ENCODE results near the gene PAXX. TPM values are rescaled to one million over a fixed set of nuclear protein-coding genes. Genes with fewer than 3 reads are reported as not detected.

The PAXX gene, protein sequence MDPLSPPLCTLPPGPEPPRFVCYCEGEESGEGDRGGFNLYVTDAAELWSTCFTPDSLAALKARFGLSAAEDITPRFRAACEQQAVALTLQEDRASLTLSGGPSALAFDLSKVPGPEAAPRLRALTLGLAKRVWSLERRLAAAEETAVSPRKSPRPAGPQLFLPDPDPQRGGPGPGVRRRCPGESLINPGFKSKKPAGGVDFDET
- total RNA-seq: 10 to 100 TPM; 15.1 to 20.6 TPM

DNA sequence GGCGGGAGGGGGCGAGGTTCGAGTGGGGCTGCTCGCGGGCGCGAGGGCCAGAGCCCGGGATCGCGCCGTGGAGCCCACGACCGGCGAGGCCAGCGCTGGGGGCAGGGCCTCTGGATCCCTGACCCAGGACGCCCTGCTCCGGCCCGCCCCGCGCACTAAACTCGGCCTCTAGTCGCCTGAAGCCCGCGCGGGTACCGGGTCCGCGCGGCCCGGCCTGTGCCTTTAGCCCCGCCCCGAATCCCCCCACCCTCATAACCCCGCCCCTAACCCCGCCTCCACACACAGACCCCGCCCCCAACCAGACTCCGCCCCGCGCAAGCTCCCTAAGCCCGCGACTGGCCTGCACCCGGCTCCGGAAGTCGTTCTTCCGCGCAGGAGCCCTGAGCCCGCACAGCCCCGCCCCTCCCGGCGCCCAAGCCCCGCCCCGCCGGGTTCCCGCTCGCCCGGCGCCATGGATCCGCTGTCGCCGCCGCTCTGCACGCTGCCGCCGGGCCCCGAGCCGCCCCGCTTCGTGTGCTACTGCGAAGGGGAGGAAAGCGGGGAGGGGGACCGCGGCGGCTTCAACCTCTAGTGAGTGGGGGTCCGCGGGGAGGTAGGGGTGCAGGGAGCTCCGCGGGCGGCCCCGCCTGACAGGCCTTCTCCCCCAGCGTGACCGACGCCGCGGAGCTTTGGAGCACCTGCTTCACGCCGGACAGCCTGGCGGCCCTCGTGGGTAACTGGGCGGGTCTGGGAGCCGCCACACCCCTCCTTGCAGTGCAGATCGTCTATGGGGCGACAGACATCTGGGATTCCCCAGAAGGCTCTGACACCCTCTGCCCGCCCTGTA lies at the start of gene PAXX:
Gene PAXX (plus strand): TSS at position 430 of the 826 bp plus-strand sequence. CDS start 22 bp downstream, at position 452.

DNA sequence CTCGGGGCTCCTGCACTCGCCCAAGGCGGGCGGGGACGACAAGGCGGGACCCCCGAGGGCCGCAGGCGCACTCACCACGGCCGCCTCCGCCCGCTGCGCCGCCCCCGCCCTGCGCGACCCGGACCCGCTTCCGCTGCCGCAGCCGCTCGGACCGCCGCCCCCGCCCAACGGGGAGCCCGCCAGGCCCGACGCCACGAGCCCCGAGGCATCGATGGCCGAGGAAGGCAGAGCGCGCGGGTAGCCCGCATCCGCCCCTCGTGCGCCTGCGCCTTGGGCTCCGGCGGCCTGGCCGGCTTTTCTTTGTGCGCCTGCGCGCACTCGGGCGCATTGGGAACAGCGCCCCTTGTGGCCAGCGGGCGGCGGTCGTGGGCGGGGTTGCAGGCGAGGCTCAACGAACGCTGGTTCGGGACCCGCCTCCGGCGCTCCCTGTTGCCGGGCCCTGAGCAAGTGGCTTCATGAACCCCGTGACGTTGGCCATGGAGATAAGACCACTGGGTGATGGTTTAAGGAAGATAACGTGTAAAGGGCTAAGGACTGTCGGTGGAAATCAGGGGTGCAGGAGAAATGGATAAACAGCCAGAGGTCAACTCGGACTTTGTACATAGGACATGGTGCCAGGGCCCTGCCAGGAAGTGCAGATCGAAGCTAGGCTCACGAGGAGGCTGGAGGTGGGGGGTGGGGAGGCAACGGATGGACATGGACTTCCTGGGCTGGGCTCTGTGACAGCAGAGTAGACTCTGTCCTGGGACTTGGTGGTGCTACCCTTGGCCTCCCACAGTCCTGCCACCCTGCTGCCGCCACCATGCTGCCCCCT lies 47.5 kb upstream of the PAXX start, which contains the start of the genes C8G and FBXW5:
Gene C8G (plus strand): TSS at position 725 of the 814 bp plus-strand sequence. CDS start 78 bp downstream, at position 803.
Gene FBXW5 (minus strand): TSS at position 220 of the 814 bp plus-strand sequence. CDS start 655 bp downstream, outside the sequence.

DNA sequence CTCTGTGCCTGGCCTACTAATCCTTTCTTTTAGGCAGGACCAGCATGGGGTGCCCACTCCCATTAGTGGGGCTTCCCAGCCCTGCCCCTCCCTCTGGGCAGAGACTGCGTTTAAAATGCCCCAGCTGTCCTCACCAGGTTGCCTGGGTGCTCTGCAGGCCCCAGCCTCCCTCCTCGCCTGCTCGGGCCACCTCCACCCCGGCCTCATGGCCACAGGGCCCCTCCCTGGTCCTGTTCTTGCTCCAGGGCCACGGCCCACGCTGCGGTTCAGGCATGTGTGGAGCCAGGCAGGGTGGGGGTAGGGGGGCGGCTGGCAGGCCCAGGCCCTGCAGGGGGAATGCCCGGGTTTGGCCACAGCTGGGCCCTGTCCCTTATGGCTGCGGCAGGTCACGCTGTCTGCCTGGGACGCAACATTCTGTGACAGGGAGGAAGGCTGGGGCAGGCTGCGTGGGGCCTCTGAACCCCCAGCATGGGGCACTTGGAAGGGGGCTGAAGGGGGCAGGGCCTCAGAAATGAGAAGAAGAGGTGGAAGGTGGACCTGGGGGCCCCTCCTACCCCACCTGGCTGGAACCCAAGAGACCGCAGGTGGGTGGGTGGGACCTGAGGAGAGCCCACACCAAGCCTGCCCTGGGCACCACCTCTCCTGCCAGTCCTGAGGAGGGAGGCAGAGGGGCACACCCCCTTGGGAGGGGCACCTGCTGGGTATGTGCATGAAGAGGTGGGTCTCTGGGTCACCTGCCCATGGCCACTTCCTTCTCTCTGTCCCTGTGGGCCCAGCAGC lies 40.5 kb upstream of the PAXX start, which contains the start of gene LCN12:
Gene LCN12 (plus strand): TSS at position 733 of the 780 bp plus-strand sequence. CDS start 55 bp downstream, outside the sequence.

DNA sequence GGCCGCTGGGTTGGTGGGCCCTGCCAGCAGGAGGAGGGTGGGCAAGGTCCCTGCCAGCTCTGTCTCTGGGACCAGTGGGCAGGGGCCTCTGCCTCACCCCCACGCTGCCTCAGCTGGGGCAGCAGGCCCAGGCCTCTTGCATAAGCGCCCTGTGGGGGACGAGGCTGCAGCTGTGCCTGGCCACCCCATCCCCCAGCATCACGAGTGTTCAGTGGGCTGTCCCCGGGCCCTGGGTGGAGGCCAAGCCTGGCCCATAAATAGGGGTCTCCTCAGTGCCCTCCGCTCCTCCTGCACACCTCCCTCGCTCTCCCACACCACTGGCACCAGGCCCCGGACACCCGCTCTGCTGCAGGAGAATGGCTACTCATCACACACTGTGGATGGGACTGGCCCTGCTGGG lies 15.0 kb upstream of the PAXX start, which contains the start of gene PTGDS:
Gene PTGDS (plus strand): TSS at position 282 of the 400 bp plus-strand sequence. CDS start 75 bp downstream, at position 357.

DNA sequence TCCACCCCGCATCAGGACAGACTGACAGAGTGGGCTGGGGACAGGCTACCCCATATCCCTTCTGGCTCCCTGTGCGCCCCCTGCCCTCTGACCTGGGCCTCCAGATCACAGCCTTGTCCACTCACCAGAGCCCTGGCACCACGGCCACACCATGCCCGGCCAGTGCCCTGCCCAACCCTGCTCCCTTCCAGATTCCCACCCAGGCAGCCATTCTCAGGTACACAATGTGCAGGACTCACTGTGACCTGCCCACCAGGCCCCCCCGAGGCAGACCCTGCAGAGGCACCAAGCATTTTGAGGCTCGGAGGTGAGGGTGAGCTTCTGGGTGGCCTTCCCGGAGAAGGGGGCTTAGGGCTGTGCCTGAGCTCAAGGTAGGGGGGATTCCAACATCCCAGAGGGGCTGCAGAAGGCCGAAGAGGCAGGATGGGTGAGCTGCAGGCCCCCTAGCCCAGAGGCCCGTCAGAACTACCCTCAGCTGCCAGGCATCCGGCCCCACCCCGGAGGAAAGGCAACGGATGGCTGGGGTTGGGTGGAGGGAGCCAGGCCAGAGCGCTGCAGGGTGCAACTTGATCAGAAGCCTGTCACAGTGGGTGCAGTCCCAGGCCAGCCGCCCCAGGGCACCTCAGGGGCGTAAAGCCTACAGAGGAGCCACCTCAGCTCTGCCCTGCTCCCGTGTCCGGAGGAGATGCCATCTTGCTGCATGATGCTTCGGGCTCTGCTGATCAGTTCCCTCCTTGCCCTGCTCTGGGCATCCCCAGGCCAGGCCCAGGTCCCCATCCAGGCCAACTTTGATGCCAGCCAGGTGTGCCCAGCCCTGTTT lies 9.8 kb upstream of the PAXX start, which contains the start of gene LCNL1:
Gene LCNL1 (plus strand): TSS at position 762 of the 820 bp plus-strand sequence. CDS start 594 bp downstream, outside the sequence.

DNA sequence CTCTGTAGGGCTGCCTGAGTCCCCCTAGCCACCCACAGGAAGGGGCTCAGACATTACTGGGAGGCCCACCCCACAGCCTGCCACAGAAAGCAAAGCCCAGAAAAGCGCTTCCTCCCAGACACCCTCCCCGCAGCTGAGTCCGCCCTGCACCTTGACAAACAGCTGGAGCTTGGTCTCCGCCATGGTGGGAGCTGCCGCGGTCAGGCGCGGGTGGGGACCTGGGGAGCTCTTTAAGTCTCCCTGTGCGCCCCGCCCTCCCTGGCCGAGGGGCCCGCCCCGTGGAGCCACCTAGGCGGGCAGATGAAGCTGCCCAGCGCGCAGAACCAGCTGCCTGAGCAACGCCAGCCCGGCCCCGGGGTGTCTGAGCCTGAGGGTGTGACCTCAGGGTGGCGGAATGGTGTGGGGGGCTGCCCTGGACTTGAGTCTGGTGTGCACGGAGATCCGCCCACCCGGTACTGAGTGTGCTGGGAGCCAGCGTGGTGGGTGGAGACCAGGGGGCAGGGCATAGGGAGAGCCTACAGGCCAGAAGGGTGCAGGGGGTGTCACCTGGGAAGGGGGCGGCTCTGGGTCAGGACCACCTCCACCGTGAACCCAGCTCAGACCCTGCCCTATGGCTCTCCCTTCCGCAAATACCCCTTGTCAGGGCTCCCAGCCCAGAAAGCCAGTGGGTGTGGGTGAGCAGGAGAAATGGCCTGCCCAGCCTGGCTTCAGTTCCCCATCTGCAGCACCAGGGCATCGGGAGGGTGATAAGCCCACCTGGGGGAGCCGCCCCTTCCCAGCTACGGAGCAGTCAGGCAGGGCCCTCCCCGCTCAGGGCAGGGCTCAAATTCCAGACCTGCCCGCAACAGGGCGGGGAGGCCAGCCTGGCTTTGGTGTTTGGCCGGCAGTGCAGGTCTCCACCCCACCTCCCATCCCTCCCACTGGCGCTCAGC lies 4.4 kb downstream of the PAXX start, which contains the start of gene CLIC3:
Gene CLIC3 (minus strand): TSS at position 208 of the 932 bp plus-strand sequence. CDS start 25 bp downstream, at position 183.

DNA sequence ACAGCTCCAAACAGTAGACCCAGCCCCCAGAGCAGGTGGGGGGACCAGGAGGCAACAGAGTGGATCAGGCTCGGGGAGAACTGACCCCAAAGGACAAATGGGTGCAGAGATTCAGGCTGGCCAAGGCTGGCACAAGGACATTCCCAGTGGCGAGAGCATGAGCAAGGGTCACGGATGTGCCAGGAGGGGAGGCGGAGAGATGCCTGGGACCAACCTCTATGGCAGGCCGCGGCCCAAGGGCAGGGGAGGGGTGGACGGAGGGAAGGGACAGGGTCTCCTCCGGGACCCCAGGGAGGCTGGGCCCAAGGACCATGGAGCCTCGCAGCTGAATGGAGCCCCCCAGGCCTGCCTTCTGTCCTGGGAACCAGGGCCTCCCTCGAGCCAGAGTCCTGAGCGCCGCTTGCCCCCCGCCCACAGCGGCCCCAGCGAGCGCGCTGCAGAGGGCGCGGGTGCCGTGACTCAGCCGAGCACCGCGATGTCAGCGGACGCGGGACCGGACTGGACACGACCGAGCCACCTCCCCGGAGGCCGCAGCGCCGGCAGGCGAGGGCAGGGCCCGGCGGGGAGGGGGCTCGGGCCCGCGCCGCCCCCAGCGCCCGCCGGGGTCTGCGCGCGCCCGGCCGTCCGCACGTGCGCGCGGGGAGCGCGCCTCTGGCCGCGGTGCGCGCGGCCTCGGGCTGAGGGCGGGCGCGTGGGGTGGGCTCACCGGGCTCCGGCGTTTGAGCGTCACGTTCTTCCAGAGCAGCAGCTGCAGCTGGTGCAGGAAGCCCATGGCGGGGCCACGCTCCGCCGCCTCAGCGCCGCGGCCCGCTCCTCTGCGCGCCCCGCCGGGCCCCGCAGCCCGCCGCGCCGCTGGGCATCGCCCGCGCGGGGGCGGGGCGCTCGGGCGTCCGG lies 35.4 kb downstream of the PAXX start, which contains the start of gene ABCA2:
Gene ABCA2 (minus strand): TSS at position 869 of the 894 bp plus-strand sequence. CDS start 97 bp downstream, at position 772.

DNA sequence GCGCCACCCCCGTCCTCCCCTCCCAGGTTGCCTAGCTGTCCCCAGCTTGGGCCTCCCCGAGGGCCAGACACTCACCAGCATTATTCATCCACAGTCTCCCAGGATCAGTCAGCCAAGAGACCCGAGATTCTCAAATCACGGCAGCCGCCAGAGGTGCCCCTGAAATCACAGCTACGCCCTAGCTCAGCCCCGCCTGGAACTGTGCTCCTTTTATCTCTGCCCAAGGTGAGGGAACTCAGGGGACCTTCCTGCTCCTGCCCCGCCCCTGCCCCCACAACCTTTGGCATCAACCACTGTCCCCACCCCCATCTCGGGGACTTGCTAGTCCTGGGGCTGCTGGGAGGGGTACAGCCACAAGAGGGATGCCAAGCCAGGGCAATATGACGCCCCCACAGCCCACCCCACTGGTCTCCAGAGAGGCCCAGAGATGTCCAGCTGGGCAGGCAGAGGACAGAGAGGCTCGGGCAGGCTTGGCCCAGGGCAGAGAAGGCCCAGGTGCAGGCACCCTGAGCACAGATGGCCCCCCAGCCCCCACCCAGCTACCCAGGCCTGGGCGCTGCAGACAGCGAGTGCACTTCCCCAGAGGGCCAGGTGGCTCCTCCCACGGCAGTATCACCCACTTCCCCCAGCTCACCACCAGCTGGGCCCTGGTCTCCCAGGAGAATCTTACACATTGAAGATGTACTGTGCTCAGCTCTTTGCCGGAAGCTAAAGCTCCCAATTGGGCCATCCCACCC lies 39.9 kb downstream of the PAXX start, which contains the start of gene FUT7:
Gene FUT7 (minus strand): TSS at position 185 of the 737 bp plus-strand sequence. CDS start 97 bp downstream, at position 88.

Other genes starting within 250 kb of the PAXX start
- gene LCN10, start 249.5 kb upstream of the PAXX start, total RNA-seq: not detected
- not detected for gene LCN6, start 243.9 kb upstream of the PAXX start, total RNA-seq
- not detected for gene LCN8, start 234.2 kb upstream of the PAXX start, total RNA-seq
- gene LCN15, start 227.9 kb upstream of the PAXX start, total RNA-seq: not detected
- gene TMEM141, start 201.1 kb upstream of the PAXX start, total RNA-seq: 10 to 100 TPM; 42.3 to 55.4 TPM
- gene CCDC183, start 196.1 kb upstream of the PAXX start, total RNA-seq: under 1 TPM; 0.67 to 0.69 TPM
- gene RABL6, start 184.5 kb upstream of the PAXX start, total RNA-seq: 100 to 1,000 TPM in 1 of 2 donors, 10 to 100 TPM in 1; 84.3 to 100 TPM
- gene AJM1, start 149.9 kb upstream of the PAXX start, total RNA-seq: under 1 TPM; 0.33 to 0.34 TPM
- gene PHPT1, start 143.0 kb upstream of the PAXX start, total RNA-seq: 10 to 100 TPM; 40.0 to 51.6 TPM
- gene MAMDC4, start 140.1 kb upstream of the PAXX start, total RNA-seq: under 1 TPM; 0.67 to 0.69 TPM
- gene EDF1, start 126.1 kb upstream of the PAXX start, total RNA-seq: 100 to 1,000 TPM; 181 to 217 TPM
- 10 to 100 TPM; 18.9 to 27.3 TPM for gene TRAF2, start 105.9 kb upstream of the PAXX start, total RNA-seq
- 100 to 1,000 TPM; 140 to 142 TPM for gene FBXW5, start 47.7 kb upstream of the PAXX start, total RNA-seq
- under 1 TPM in 1 of 2 donors, not detected in 1; under 0.01 TPM for gene C8G, start 47.2 kb upstream of the PAXX start, total RNA-seq
- not detected for gene LCN12, start 40.1 kb upstream of the PAXX start, total RNA-seq
- gene PTGDS, start 14.9 kb upstream of the PAXX start, total RNA-seq: not detected
- gene LCNL1, start 9.4 kb upstream of the PAXX start, total RNA-seq: not detected
- not detected for gene CLIC3, start 4.1 kb downstream of the PAXX start, total RNA-seq
- 10 to 100 TPM in 1 of 2 donors, 1 to 10 TPM in 1; 6.0 to 15.5 TPM for gene ABCA2, start 35.8 kb downstream of the PAXX start, total RNA-seq
- gene FUT7, start 39.7 kb downstream of the PAXX start, total RNA-seq: not detected
- 1 to 10 TPM; 4.8 to 5.7 TPM for gene NPDC1, start 53.8 kb downstream of the PAXX start, total RNA-seq
- gene ENTPD2, start 61.6 kb downstream of the PAXX start, total RNA-seq: not detected
- gene SAPCD2, start 78.1 kb downstream of the PAXX start, total RNA-seq: 10 to 100 TPM in 1 of 2 donors, 1 to 10 TPM in 1; 5.5 to 12.0 TPM
- 10 to 100 TPM; 27.0 to 34.4 TPM for gene UAP1L1, start 85.1 kb downstream of the PAXX start, total RNA-seq
- 10 to 100 TPM; 44.3 to 55.7 TPM for gene MAN1B1, start 94.6 kb downstream of the PAXX start, total RNA-seq
- gene DPP7, start 122.3 kb downstream of the PAXX start, total RNA-seq: 100 to 1,000 TPM in 1 of 2 donors, 10 to 100 TPM in 1; 90.9 to 110 TPM
- not detected for gene GRIN1, start 146.7 kb downstream of the PAXX start, total RNA-seq
- not detected for gene LRRC26, start 177.6 kb downstream of the PAXX start, total RNA-seq
- gene TMEM210, start 179.6 kb downstream of the PAXX start, total RNA-seq: not detected
- gene ANAPC2, start 196.1 kb downstream of the PAXX start, total RNA-seq: 10 to 100 TPM; 20.6 to 25.6 TPM
- 100 to 1,000 TPM in 1 of 2 donors, 10 to 100 TPM in 1; 70.2 to 109 TPM for gene SSNA1, start 196.3 kb downstream of the PAXX start, total RNA-seq
- gene TPRN, start 208.3 kb downstream of the PAXX start, total RNA-seq: 10 to 100 TPM in 1 of 2 donors, 1 to 10 TPM in 1; 7.7 to 12.7 TPM
- 10 to 100 TPM; 34.1 to 43.6 TPM for gene TMEM203, start 213.2 kb downstream of the PAXX start, total RNA-seq
- gene NDOR1, start 213.3 kb downstream of the PAXX start, total RNA-seq: 10 to 100 TPM; 12.4 to 16.0 TPM
- gene RNF208, start 229.8 kb downstream of the PAXX start, total RNA-seq: not detected
- under 1 TPM; 0.67 to 0.69 TPM for gene CYSRT1, start 232.8 kb downstream of the PAXX start, total RNA-seq
- under 1 TPM in 1 of 2 donors, not detected in 1; under 0.01 TPM for gene RNF224, start 235.1 kb downstream of the PAXX start, total RNA-seq
- gene SLC34A3, start 238.5 kb downstream of the PAXX start, total RNA-seq: not detected
- gene TUBB4B, start 248.9 kb downstream of the PAXX start, total RNA-seq: 100 to 1,000 TPM; 123 to 528 TPM